ENCODE measurements around the gene SMPX. TPM values are rescaled to one million over a fixed set of nuclear protein-coding genes. Genes with fewer than 3 reads are reported as not detected.

Gene SMPX
- total and polyA plus RNA-seq, 8 donors: 1.0 to 126 (median 13.9) TPM; not detected in 2

DNA sequence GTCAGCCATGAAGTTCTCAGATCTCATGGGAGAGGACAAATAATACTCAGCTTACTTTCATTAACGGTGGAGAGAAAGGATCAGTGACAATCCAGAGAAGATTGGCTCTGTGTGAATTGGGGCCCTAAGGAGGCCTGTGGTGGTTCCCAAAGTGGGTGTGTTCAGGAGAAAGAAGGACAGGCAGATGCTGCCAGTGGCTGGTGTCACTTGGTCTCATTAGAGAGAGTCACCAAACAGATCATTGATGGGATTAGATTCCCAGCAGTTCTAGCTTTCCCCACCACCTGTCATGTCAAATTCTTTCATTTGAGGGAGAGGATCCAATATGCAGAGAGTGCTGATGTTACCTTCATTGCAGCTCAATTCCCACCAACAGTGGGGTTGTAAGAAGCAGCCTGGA, 8.0 kb downstream of the SMPX start:
- Histone ChIP-seq H3K9me3 (no peaks in the 10 kb centered on the region), H3K27me3 (peaks cover 0 to 8% (median 0%) of the 10 kb centered on the region in 3 donors), H3K27ac (no peak overlapping the region), H3K36me3 (no peaks in the 10 kb centered on the region), H3K4me3 (no peak overlapping the region), H3K4me1 (no peaks in the 10 kb centered on the region)
- intact Hi-C loops (cut with DNase I; ENCODE audit: low total_unique reads): loop anchor here (10.0 kb wide), 1 partner anchor 1225 kb away; no protein-coding TSS in a partner anchor
- 63 to 100% (median 78%) methylated on average over 1 of the region's 1 CpG for WGBS, 5 donors
- DNase-seq: no peak
- TF ChIP-seq POLR2A (IDR thresholded peaks at IDR 0.05): no peak
- no peak for TF ChIP-seq EP300 (IDR thresholded peaks at IDR 0.05)
- TF ChIP-seq, protein P1, sequence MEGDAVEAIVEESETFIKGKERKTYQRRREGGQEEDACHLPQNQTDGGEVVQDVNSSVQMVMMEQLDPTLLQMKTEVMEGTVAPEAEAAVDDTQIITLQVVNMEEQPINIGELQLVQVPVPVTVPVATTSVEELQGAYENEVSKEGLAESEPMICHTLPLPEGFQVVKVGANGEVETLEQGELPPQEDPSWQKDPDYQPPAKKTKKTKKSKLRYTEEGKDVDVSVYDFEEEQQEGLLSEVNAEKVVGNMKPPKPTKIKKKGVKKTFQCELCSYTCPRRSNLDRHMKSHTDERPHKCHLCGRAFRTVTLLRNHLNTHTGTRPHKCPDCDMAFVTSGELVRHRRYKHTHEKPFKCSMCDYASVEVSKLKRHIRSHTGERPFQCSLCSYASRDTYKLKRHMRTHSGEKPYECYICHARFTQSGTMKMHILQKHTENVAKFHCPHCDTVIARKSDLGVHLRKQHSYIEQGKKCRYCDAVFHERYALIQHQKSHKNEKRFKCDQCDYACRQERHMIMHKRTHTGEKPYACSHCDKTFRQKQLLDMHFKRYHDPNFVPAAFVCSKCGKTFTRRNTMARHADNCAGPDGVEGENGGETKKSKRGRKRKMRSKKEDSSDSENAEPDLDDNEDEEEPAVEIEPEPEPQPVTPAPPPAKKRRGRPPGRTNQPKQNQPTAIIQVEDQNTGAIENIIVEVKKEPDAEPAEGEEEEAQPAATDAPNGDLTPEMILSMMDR (IDR thresholded peaks at IDR 0.05): no peak
- no peak for TF ChIP-seq POLR2AphosphoS5 (IDR thresholded peaks at IDR 0.05)

GRCh38 chrX:21748235-21748634, 9.7 kb downstream of the SMPX start:
- Histone ChIP-seq H3K9me3 (no peaks in the 10 kb centered on the region), H3K4me1 (no peaks in the 10 kb centered on the region), H3K36me3 (no peaks in the 10 kb centered on the region), H3K4me3 (no peak overlapping the region), H3K27ac (no peak overlapping the region), H3K27me3 (peaks cover 0 to 8% (median 0%) of the 10 kb centered on the region in 3 donors)
- intact Hi-C loops (cut with DNase I; ENCODE audit: low total_unique reads): loop anchor here (10.0 kb wide), 1 partner anchor 1223 kb away; no protein-coding TSS in a partner anchor
- WGBS, 5 donors: 39 to 44% (median 43%) methylated on average over 5 of the region's 5 CpGs
- TF ChIP-seq, protein P1 (IDR thresholded peaks at IDR 0.05): no peak
- TF ChIP-seq EP300 (IDR thresholded peaks at IDR 0.05) (no peak), POLR2A (IDR thresholded peaks at IDR 0.05) (no peak), POLR2AphosphoS5 (IDR thresholded peaks at IDR 0.05) (no peak)
- no peak for DNase-seq

GRCh38 chrX:21747558-21747957, 10.4 kb downstream of the SMPX start:
- intact Hi-C loops (cut with DNase I; ENCODE audit: low total_unique reads): loop anchor here (10.0 kb wide), 1 partner anchor 1223 kb away; no protein-coding TSS in a partner anchor
- Histone ChIP-seq H3K27me3 (peaks cover 0 to 8% (median 0%) of the 10 kb centered on the region in 3 donors), H3K36me3 (no peaks in the 10 kb centered on the region), H3K27ac (no peak overlapping the region), H3K4me1 (no peaks in the 10 kb centered on the region), H3K4me3 (no peak overlapping the region), H3K9me3 (no peaks in the 10 kb centered on the region)
- WGBS, 5 donors: 8 to 29% (median 25%) methylated on average over 4 of the region's 4 CpGs
- no peak for DNase-seq
- TF ChIP-seq POLR2AphosphoS5 (IDR thresholded peaks at IDR 0.05) (no peak), POLR2A (IDR thresholded peaks at IDR 0.05) (no peak), EP300 (IDR thresholded peaks at IDR 0.05) (no peak)
- TF ChIP-seq, protein P1 (IDR thresholded peaks at IDR 0.05): no peak

DNA sequence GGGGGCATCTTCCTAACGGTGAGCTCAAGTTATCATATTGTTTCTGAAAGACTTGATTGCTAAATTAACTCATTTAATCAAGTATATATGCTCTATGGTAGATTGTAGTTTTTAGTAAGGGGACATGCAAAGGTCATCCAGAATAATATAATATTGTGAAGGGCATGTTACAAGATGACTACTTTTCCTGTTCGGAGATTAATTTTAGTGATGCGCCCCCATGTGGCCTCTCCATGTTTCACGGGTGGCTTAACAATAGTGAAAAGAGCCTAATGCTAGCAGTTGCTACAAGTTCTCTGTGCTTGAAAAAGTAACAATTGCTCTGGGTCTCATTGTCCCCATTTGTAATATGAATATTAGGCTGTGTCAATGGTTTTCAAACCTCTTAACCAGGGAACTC, 12.2 kb downstream of the SMPX start:
- 19 to 33% (median 28%) methylated on average over 4 of the region's 4 CpGs for WGBS, 5 donors
- intact Hi-C loops (cut with DNase I; ENCODE audit: low total_unique reads): loop anchor here (10.0 kb wide), 1 partner anchor 1221 kb away; no protein-coding TSS in a partner anchor

More for the DNA sequence above, 12.2 kb downstream of the SMPX start:
- no peaks in the 10 kb centered on the region for H3K9me3 ChIP-seq
- peaks cover 0 to 8% (median 0%) of the 10 kb centered on the region in 3 donors for H3K27me3 ChIP-seq
- peak; percentile 36 to 41 for DNase-seq
- no peak overlapping the region for H3K27ac ChIP-seq
- H3K4me1 ChIP-seq: peaks cover 0 to under 1% (median 0%) of the 10 kb centered on the region in 4 donors
- no peak overlapping the region for H3K4me3 ChIP-seq
- no peaks in the 10 kb centered on the region for H3K36me3 ChIP-seq
- TF ChIP-seq, protein P1 (IDR thresholded peaks at IDR 0.05): peak in 4 of 7 experiments; percentile 17 to 48 (median 28)
- TF ChIP-seq POLR2AphosphoS5 (IDR thresholded peaks at IDR 0.05): no peak

Measured in stomach (tissue), 9 donors.